ENCODE data around the gene ZSCAN2. TPM values are rescaled to one million over a fixed set of nuclear protein-coding genes. Genes with fewer than 3 reads are reported as not detected.

The ZSCAN2 gene
- total RNA-seq, 1 donor from 2014 or later: 26.2 TPM

DNA sequence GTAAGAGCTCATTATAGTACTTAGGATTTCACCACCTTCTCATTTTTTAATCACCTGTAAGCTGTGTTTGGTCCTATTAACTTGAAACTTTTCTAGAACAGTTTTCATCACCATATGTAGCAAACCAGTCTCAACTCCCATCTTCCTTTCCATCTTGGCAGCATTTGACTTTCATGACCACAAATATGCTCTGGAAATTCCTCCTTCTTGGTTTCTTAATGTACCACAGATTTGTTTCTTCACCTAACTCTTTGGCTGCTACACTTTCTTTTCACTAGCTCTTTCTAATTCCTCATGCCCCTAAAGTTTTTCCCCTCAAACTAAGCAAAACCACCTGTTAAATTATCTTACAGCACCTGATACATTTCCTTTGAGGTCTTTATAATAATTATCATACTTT, 70.4 kb downstream of the ZSCAN2 start:
- H3K27me3 Mint-ChIP-seq: no peaks in the 10 kb centered on the region
- H3K27ac Mint-ChIP-seq: no peak overlapping the region
- TF ChIP-seq, protein P1, sequence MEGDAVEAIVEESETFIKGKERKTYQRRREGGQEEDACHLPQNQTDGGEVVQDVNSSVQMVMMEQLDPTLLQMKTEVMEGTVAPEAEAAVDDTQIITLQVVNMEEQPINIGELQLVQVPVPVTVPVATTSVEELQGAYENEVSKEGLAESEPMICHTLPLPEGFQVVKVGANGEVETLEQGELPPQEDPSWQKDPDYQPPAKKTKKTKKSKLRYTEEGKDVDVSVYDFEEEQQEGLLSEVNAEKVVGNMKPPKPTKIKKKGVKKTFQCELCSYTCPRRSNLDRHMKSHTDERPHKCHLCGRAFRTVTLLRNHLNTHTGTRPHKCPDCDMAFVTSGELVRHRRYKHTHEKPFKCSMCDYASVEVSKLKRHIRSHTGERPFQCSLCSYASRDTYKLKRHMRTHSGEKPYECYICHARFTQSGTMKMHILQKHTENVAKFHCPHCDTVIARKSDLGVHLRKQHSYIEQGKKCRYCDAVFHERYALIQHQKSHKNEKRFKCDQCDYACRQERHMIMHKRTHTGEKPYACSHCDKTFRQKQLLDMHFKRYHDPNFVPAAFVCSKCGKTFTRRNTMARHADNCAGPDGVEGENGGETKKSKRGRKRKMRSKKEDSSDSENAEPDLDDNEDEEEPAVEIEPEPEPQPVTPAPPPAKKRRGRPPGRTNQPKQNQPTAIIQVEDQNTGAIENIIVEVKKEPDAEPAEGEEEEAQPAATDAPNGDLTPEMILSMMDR (conservative IDR thresholded peaks at IDR 0.05): no peak
- H3K4me1 Mint-ChIP-seq (ENCODE audit: unreplicated experiment): no peaks in the 10 kb centered on the region
- no peak for DNase-seq (ENCODE audit: extremely low spot score, unreplicated experiment)
- no peaks in the 10 kb centered on the region for H3K9me3 Mint-ChIP-seq
- no peak overlapping the region for H3K4me3 Mint-ChIP-seq
- peaks cover 30% of the 10 kb centered on the region for H3K36me3 Mint-ChIP-seq

Other genes with a start within 250 kb of the ZSCAN2 start
- gene WDR73, start 53.3 kb downstream of the ZSCAN2 start, total RNA-seq (ENCODE audit: low replicate concordance): 42.9 and 51.8 TPM in 2 replicates
- gene NMB, start 57.2 kb downstream of the ZSCAN2 start, total RNA-seq (ENCODE audit: low replicate concordance): 7.4 and 8.2 TPM in 2 replicates
- 178 and 185 TPM in 2 replicates for gene SEC11A, start 115.1 kb downstream of the ZSCAN2 start, total RNA-seq (ENCODE audit: low replicate concordance)
- 26.4 and 26.8 TPM in 2 replicates for gene ZNF592, start 147.6 kb downstream of the ZSCAN2 start, total RNA-seq (ENCODE audit: low replicate concordance)
- gene ALPK3, start 216.3 kb downstream of the ZSCAN2 start, total RNA-seq (ENCODE audit: low replicate concordance): 9.6 and 10.8 TPM in 2 replicates